EL (cell line): ENCODE measurements around the gene TLCD1.
"Not testable (repeated sequence)": the region's sequence is repeated elsewhere in the genome, so short reads cannot be mapped to it uniquely, and the experiment has no call there.

ENCODE experiments used
- DNase-seq: peaks from one replicate; pipeline ENCODE4 v3.0.0-alpha.2; 2016

TLCD1 gene

DNA sequence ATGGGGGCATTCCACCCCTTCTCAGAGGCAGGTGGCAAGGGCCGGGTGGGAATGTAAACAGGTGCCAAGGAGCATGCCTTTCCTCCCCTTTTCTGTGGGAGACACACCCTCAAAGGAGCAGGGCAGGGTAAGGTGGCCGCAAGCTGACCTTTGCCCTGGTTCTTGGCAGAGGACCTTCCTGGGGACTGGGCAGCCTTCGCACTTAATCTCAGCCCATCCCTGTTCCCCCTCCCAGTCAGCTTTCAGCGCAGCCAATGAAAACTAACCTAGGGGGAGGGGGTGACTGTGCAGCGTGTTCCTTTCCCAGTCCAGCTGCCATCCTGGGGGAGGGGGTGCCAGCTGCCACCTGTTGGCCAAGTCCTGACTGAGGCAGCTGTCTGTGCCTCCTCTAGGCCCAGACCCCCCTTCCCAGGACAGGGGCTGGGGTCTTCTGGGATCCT, 20.6 kb upstream of the TLCD1 start:
- no peak for DNase-seq

GRCh38 chr17:28745786-28746411, 19.9 kb upstream of the TLCD1 start:
- DNase-seq = peak; percentile 53

- DNase-seq = peak; percentile 58
Measured at GRCh38 chr17:28744972-28745785, 19.1 kb upstream of the TLCD1 start.

DNA sequence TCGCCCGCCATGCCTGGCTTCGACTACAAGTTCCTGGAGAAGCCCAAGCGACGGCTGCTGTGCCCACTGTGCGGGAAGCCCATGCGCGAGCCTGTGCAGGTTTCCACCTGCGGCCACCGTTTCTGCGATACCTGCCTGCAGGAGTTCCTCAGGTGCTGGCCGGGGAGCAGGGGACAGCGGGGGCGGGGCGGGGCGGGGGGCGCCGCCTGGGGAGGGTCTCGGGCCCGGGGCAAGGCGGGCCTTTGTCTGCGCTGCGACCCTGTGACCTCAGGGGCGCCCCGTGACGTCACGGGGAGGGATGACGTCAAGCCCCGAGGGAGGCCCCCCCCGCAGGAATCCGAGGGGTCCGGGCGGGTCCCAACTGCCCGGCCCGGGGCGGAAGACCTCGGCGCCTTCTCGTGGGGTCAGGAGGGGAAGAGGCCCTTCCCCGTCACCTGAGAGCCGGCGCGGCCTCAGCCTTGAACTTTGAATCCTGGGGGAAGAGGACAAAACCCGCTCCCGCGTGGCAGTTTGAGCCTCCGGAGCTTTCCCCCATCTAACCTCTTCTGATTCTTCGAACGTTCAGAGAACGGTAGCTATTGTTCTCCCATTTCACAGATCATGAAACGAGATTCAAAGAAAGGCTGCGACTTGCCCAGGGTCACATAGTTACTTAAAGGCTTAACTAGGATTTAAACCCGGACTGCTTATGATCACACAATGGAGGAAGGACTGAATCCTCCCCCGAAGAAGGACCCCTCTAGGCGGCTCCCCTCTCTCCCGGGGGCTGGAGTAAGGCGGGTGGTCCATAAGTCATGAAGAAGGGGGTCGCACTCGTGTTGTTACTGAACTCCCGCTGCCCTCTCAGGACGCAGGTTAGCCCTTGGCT, 18.3 kb upstream of the TLCD1 start:
- peak; percentile 59 for DNase-seq

DNA sequence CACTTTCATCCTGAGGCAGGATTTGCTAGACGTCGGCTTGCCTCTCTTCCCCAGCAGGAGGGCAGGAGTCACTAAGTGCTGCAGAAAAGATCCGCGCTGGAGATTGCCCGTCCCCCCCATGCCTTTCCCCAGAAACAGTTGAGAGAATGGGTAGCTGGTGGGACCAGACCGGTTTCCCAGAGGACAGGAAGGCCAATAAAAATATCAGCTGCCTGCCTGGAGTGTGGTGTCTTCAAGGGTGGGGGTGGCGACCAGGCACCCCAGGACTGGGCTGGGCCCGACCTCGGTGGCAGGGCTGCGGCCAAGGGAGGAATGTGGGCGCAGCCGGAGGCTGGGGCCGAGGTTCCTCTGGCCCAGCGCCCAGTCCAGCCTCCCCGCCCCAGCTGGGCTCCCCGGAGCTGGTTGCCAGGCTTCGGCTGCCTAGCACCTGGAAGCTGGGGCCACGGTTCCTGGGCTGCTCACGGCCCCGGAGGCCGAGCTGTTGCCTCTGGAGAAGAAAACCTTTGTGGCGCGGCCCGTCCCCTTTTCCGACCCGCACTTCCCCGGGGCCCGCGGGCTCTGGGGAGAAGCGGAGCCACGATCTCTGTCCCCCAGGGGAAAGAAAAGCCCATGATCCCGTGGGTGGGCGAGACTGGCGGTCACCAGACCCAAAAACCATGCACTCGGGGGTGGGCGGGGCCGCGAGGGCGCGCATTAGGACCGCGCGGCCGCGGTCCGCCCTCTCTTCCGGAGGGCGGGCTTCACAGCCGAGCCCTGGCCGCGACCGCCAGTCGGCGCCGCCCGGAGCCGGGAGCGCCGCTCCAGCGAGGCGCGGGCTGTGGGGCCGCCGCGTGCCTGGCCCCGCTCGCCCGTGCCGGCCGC, 17.4 kb upstream of the TLCD1 start, which contains the start of gene TRAF4:
Gene TRAF4, plus strand, starts transcription at position 769 of the 861 bp plus-strand sequence. CDS start 102 bp downstream, outside the sequence.
- DNase-seq = peak; percentile 92

DNA sequence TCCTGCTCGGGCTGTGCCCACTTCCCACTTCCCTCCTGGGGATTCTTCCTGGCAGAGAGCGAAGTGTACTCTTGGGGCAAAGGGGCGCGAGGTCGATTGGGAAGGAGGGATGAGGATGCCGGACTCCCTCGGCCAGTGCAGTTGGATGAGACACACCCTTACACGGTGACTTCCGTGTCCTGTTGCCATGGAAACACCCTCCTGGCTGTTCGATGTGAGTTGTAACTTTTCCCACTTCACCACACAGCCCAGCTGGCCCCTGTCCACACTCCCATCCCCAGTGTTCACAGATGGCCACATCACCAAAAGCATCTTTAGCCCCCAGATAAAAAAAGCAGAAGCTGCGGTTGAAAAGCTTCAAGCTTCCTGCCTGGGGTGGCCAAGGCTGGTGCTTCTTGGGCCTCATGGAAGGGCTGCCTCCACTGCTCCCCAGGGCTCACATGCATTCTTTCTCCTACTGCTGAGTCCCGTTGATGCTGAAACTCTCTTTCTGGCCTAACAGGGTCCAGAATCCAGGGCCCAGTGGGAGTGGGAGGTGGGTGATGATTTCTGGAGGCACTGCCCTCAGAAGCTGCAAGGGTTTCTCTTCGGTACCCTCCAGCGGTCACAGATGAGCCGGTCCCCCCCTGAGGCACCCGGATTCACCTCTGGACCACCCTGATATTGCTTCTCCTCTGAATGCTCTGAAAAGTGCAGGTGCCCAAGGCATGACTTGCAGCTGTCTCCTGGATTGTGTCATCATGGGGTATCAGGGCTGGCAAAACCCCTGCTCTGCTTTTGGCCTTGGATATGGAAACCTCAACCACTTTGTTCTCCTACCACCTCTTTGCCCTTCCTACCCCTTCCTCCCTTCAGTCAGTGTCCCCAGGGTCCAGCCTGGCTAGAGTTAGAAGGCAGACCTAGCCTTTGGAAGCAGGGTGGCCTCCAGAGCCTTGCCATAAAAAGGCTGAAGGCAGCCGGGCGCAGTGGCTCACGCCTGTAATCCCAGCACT, 15.6 kb upstream of the TLCD1 start:
- no peak for DNase-seq

- no peak for DNase-seq
Measured at GRCh38 chr17:28740406-28741357, 14.6 kb upstream of the TLCD1 start.

- no peak for DNase-seq
Measured at GRCh38 chr17:28738680-28739384, 12.8 kb upstream of the TLCD1 start.

DNA sequence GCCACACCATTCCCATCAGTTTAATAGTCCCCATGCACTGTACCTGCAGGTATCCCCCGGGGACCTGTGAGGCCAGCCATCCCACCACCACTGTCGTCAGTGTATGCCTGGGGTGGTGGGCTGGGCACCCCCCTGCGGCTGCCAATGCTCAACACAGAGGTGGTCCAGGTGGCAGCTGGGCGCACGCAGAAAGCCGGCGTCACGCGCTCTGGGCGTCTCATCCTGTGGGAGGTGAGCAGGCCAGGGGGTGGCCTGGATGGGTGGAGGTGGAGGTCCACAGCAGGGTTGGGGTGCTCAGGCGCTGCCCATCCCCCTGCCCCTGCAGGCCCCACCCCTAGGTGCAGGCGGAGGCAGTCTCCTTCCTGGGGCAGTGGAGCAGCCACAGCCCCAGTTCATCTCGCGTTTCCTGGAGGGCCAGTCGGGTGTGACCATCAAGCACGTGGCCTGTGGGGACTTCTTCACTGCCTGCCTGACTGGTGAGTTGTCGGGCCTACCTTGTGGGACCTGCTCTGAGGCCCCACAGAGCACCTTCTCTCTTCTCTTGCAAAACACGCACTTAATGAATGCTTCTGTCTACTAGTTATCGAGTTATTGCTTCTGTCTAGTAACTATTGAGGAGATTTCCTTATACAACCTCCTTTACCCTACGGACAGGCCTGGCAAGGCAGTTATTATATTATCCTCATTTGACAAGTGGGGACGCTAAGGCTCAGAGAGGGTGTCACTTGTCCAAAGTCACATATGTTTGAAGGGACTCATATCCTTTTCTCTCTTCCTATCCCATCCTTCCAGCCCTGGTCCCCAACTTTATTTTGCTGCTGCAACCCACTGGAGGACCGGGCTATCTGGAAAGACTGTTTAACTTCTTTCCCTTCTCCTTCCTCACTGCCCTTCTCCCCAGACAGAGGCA, 12.0 kb upstream of the TLCD1 start:
- DNase-seq = no peak

DNA sequence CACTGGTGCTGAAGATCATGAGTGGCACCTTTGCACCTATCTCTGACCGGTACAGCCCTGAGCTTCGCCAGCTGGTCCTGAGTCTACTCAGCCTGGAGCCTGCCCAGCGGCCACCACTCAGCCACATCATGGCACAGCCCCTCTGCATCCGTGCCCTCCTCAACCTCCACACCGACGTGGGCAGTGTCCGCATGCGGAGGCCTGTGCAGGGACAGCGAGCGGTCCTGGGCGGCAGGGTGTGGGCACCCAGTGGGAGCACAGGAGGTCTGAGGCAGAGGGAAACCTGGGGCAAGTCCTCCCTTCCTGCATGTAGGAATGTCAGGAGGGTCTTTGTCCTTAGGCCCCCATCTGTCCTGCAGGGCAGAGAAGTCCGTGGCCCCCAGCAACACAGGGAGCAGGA, 11.3 kb upstream of the TLCD1 start:
- DNase-seq = no peak

GRCh38 chr17:28735913-28736769, 10.1 kb upstream of the TLCD1 start:
- DNase-seq = not testable (repeated sequence)

DNA sequence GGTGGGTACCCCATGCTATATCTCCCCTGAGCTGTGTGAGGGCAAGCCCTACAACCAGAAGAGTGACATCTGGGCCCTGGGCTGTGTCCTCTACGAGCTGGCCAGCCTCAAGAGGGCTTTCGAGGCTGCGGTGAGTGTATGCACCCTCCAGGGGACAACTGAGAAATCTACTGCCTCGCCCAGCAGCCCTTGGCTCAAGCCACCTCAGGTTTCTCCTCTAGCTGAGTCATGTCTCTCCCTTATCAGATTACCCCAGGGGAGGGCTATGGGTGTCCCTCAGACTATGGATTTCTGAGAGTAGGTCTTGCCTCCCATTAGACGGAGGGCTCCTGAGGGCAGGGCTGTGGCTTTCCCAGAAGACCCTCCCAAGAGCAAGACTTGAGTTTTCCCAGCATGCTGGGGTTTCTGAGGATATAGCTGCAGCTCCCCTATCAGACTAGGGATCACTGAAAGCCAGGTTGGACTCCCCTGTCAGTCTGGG, 9.2 kb upstream of the TLCD1 start:
- peak; percentile 26 for DNase-seq

- DNase-seq = no peak
Measured at GRCh38 chr17:28734712-28735241, 8.7 kb upstream of the TLCD1 start.

DNA sequence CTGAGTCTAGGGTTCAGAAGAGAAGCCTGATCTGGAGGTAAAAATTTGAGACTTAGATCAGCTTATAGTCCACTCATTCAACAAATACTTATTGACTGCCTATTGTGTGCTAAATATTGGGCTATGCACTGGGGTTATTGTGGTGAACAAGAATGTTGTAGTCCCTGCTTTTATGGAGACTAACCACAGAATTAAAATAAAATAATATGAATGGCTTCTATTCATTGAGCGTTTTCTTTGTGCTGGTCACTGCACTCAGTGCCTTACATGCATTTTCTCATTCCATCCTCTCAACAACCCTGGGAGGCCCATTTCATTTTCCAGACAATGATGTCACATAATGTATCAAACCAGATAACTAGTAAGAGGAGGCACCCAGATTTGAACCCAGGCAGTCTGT, 7.3 kb upstream of the TLCD1 start:
- DNase-seq = no peak

- no peak for DNase-seq
Measured at GRCh38 chr17:28729950-28730330, 3.9 kb upstream of the TLCD1 start.

DNA sequence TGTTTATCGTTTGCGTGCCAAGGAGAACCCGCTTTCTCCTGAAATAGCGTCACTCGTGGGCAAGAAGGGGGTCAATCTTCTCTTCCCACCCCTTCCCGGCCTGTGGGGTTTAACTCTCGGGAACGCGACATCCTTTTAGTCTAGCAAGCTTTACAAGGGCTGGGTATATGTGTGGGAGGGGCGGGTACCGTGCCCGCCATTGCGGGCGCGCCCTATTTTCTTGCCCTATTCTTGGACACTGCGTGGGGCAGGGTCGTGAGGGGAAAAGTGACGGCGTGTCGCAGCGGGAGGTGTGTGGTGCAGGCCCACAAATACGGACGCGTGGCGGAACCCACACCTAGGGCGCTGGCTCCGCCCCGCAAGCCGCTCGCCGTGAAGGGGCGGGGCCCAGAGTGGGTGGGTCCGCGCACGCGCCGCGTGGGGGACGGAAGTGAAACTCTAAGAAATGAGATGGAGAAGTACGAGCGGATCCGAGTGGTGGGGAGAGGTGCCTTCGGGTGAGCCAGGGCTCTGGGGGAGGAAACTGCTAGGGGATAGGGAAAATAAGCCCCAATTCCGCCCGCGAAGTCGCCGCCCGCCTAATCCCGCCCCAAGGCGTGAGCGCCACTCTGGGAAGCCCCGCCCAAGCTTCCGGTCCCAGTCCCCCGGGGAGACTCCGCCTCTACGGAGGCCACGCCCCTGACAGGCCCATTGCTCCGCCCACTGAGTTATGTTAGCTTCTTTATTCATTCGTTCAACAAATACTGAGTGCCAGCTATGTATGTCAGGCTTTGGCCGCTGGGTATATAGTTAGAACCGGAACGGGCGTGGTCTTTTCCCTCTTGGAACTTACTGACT, 2.5 kb upstream of the TLCD1 start, which contains the start of gene NEK8:
Gene NEK8, plus strand, starts transcription at position 425 of the 837 bp plus-strand sequence. Its CDS starts 26 bp downstream, at position 451.
- DNase-seq = peak; percentile 96
